D721Med (cell line): Measurements from ENCODE around the gene OLFML3.

Experiments
- DNase-seq: peaks from one replicate; pipeline ENCODE4 v3.0.0; 2011; ENCODE audit warnings: low spot score; ENCODE audit not compliant: insufficient read length
- FAIRE-seq: peaks from 2 replicates; lab custom pipeline; 2011; peaks lifted over from hg19 to GRCh38; lab: Jason Lieb, UNC
- TF ChIP-seq, protein P1 (sequence below): IDR thresholded peaks from 2 replicates; pipeline ENCODE4 v1.5.1; 2012; ENCODE audit warnings: mild to moderate bottlenecking, control low read depth; ENCODE audit not compliant: insufficient read depth; ENCODE audit errors: missing control alignments

Gene OLFML3

GRCh38 chr1:113975211-113975895 is 3.9 kb upstream of the OLFML3 start:
- DNase-seq (no peak), FAIRE-seq (no peak)
- TF ChIP-seq, protein P1, sequence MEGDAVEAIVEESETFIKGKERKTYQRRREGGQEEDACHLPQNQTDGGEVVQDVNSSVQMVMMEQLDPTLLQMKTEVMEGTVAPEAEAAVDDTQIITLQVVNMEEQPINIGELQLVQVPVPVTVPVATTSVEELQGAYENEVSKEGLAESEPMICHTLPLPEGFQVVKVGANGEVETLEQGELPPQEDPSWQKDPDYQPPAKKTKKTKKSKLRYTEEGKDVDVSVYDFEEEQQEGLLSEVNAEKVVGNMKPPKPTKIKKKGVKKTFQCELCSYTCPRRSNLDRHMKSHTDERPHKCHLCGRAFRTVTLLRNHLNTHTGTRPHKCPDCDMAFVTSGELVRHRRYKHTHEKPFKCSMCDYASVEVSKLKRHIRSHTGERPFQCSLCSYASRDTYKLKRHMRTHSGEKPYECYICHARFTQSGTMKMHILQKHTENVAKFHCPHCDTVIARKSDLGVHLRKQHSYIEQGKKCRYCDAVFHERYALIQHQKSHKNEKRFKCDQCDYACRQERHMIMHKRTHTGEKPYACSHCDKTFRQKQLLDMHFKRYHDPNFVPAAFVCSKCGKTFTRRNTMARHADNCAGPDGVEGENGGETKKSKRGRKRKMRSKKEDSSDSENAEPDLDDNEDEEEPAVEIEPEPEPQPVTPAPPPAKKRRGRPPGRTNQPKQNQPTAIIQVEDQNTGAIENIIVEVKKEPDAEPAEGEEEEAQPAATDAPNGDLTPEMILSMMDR: no peak

DNA sequence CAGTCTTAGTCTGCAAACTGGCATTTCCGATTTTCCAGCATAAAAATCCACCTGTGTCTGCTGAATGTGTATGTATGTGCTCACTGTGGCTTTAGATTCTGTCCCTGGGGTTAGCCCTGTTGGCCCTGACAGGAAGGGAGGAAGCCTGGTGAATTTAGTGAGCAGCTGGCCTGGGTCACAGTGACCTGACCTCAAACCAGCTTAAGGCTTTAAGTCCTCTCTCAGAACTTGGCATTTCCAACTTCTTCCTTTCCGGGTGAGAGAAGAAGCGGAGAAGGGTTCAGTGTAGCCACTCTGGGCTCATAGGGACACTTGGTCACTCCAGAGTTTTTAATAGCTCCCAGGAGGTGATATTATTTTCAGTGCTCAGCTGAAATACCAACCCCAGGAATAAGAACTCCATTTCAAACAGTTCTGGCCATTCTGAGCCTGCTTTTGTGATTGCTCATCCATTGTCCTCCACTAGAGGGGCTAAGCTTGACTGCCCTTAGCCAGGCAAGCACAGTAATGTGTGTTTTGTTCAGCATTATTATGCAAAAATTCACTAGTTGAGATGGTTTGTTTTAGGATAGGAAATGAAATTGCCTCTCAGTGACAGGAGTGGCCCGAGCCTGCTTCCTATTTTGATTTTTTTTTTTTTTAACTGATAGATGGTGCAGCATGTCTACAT is 2.5 kb upstream of the OLFML3 start:
- FAIRE-seq: no peak
- TF ChIP-seq, protein P1: peak; percentile 30
- DNase-seq: no peak

DNA sequence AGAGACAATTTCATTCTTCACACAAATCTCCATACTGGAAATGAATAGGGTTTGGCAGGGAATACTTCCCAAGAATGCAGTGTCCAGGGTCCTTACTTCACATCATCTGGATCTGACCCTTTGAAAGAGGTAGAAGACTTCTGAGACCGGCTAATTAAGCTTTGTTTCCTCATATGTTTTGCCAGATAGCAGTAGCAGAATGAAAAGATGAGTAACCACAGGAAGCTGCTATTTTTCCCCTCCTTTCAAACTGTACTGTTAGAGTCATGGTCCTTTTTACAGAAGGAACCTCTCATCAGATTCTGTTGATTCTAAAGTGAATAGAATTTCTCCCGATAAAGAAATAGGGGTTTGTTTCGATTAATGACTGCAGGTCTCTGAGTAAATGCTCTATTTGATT is 1.4 kb upstream of the OLFML3 start:
- TF ChIP-seq, protein P1: no peak
- FAIRE-seq (no peak), DNase-seq (no peak)

- DNase-seq: no peak
- no peak for FAIRE-seq
Observed at GRCh38 chr1:113980110-113980509, 836 bp downstream of the OLFML3 start.

DNA sequence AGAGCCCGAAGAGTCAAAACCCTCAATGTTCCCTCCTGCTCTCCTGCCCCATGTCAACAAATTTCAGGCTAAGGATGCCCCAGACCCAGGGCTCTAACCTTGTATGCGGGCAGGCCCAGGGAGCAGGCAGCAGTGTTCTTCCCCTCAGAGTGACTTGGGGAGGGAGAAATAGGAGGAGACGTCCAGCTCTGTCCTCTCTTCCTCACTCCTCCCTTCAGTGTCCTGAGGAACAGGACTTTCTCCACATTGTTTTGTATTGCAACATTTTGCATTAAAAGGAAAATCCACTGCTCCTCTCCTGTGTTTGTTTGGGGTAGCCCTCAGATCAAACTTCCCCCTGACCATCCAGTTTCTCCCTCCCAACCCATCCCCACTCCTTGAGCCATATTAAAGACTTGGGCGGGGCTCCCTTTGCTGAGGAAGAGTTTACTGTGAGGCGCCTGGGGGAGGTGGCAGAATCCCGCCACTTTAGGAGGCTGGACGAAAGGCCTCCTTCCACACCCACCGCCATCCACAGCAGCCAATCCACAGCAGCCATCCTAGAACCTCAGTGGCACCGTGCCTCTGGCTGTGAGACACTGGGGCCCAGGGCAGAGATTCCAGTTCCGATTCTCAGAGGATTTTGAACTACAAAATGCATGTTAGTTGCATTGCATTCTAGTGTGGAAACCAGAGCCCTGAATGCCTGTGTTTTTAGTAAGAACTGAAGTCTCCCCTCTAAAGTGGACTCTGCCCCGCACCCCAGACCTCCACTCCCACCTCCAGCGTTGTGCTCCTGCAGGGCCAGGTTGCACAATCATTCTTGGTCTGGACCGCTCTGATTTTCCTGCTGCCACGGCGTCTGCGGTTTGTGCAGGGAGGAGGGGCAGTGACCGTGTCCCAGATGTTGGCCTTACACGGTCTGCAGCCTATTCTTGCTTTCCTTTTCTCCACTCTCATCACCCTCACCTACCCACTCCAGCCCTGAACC is 3.0 kb downstream of the OLFML3 start:
- TF ChIP-seq, protein P1: no peak
- FAIRE-seq: no peak
- DNase-seq: no peak

More at GRCh38 chr1:113980110-113980509, 836 bp downstream of the OLFML3 start:
- TF ChIP-seq, protein P1: no peak

GRCh38 chr1:113982949-113983348 is 3.7 kb downstream of the OLFML3 start:
- FAIRE-seq (no peak), DNase-seq (no peak)
- TF ChIP-seq, protein P1: no peak
